ENCODE results near the gene SLC12A2.
A peak's percentile ranks its signal among the peaks of the same experiment; 100 is the strongest.

DNA sequence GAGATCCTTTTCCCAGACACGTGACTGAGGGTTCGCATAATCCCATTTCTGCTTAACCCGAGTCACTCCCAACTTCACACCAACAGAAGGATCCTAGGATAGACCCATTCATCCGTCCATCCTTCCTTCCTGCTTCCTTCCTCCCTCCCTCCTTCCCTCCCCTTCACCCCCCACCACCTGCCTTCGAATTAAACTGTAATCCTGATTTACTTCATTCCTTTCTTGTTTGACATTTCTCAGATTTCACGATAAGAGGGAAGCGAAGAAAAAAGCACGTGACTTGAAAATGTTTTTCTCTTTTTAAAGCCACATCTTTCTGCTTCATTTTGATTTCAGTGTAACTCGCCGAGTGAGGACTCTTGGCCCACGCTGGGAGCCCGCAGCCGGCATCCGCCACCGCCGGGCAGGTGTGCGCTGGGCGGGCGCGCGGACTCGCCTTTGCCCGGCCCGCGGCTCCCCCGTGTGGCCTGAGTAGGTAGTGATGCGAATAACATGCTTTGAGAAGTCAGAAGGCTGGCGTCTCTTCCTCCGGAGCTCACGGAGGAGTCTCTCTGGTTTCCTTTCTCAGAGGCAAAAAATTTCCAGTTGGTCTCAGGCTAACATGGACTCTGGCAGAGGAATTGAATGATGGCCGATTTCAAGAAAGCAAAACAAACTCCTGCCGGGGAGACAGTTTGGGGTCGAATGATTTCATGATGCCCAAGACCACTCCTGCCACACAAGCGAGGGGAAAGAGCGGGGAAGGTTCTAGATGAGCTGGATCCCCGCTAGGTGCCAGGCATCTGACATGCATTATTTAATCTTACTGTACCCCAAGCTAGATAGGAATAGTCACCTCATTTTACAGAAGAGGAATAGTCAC, 117.7 kb downstream of the SLC12A2 start:
- TF ChIP-seq, protein P1, sequence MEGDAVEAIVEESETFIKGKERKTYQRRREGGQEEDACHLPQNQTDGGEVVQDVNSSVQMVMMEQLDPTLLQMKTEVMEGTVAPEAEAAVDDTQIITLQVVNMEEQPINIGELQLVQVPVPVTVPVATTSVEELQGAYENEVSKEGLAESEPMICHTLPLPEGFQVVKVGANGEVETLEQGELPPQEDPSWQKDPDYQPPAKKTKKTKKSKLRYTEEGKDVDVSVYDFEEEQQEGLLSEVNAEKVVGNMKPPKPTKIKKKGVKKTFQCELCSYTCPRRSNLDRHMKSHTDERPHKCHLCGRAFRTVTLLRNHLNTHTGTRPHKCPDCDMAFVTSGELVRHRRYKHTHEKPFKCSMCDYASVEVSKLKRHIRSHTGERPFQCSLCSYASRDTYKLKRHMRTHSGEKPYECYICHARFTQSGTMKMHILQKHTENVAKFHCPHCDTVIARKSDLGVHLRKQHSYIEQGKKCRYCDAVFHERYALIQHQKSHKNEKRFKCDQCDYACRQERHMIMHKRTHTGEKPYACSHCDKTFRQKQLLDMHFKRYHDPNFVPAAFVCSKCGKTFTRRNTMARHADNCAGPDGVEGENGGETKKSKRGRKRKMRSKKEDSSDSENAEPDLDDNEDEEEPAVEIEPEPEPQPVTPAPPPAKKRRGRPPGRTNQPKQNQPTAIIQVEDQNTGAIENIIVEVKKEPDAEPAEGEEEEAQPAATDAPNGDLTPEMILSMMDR (IDR thresholded peaks at IDR 0.05), result peak; percentile 88 to 93 (median 91)
- TF ChIP-seq POLR2A (IDR thresholded peaks at IDR 0.05) (no peak), POLR2AphosphoS5 (IDR thresholded peaks at IDR 0.05) (no peak), EP300 (IDR thresholded peaks at IDR 0.05) (no peak)
